NCI-H2196 (cell line): ENCODE measurements around the gene ASIC4.

ENCODE experiments used
- DNase-seq: peaks from one replicate; lab custom pipeline; 2025; ENCODE audit not compliant: unreplicated experiment; lab: John Stamatoyannopoulos, UW

ASIC4 gene, protein sequence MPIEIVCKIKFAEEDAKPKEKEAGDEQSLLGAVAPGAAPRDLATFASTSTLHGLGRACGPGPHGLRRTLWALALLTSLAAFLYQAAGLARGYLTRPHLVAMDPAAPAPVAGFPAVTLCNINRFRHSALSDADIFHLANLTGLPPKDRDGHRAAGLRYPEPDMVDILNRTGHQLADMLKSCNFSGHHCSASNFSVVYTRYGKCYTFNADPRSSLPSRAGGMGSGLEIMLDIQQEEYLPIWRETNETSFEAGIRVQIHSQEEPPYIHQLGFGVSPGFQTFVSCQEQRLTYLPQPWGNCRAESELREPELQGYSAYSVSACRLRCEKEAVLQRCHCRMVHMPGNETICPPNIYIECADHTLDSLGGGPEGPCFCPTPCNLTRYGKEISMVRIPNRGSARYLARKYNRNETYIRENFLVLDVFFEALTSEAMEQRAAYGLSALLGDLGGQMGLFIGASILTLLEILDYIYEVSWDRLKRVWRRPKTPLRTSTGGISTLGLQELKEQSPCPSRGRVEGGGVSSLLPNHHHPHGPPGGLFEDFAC

GRCh38 chr2:219514196-219514761, at the start of gene ASIC4:
Gene ASIC4, plus strand, starts transcription at chr2:219514482. Its CDS starts 243 bp downstream, at chr2:219514725.
- no peak for DNase-seq

DNA sequence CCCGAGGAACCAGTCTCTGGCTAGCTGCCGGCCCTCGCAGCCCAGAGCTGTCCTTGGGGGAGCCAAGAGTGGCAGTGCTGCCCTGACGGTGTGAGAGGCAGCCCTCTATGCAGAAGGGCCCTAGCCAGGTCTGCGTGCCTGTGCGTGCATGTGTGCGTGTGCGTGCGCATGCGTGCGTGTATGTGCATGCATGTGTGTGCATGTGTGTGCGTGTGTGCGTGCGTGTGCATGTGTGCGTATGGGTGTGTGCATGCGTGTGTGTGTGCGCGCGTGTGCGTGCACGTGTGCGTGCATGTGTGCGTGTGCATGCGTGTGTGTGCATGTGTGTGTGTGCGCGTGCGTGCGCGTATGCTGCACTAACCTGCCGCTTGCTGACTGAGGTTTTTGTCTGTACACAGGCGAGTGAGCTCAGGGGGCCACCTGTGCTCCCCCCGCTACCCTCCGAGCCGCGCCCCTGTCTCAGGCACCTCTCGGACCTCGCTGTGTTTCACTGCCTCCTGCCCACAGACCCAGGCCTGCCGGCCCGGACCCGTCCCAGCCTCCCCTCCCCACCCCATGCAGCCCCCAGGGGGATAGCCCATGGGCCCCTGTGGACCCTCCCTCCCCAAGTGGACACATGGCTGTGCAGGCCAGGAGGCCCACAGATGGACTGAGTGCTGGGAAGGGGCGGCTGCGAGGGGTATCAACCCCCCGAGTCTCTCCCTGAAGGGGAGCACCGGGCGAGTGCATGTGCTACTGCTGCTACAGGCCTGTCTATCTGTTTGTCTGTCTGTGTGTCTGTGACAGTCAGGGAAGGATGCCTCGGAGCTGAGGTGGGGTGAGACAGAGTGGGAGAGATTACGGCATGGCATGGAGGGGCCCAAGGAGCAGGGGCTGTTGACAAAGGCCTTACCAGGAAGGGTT, 48.4 kb upstream of the ASIC4 start:
- DNase-seq, result no peak

GRCh38 chr2:219466816-219467735, 47.2 kb upstream of the ASIC4 start:
- no peak for DNase-seq

- DNase-seq, result peak; percentile 73
Observed at GRCh38 chr2:219467736-219468075, 46.6 kb upstream of the ASIC4 start.

- DNase-seq, result peak; percentile 46
Observed at GRCh38 chr2:219468410-219469185, 45.7 kb upstream of the ASIC4 start.

GRCh38 chr2:219469186-219469724, 45.0 kb upstream of the ASIC4 start:
- no peak for DNase-seq

GRCh38 chr2:219470429-219470828, 43.9 kb upstream of the ASIC4 start:
- no peak for DNase-seq

GRCh38 chr2:219471476-219472371, 42.6 kb upstream of the ASIC4 start:
- no peak for DNase-seq

DNA sequence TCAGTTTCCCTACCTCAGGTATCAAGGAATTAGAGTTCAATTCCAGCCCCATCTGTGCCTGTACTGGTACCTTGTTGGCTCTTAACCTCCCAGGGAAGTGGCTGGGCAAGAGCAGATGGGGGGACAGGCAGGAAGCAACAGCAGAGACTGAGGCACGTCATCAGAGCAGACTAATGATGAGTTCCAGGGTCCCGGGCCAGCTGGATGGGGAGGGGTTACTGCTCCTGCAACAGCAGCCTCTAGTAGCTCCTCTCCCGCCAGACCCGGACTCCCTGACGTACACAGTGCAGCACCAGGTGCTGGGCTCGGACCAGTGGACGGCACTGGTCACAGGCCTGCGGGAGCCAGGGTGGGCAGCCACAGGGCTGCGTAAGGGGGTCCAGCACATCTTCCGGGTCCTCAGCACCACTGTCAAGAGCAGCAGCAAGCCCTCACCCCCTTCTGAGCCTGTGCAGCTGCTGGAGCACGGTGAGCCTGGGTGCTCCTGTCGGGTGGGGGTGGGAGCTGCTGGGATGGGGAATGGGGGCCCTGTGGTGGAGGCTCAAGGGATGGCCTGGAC, 41.6 kb upstream of the ASIC4 start:
- DNase-seq, result no peak

DNA sequence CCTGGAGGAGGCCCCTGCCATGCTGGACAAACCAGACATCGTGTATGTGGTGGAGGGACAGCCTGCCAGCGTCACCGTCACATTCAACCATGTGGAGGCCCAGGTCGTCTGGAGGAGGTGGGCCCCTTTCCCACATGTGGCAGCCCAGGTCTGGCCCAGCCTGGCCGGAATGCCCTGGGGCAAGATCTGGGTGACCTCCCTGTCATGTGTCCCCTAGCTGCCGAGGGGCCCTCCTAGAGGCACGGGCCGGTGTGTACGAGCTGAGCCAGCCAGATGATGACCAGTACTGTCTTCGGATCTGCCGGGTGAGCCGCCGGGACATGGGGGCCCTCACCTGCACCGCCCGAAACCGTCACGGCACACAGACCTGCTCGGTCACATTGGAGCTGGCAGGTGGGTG, 40.8 kb upstream of the ASIC4 start:
- DNase-seq, result no peak

- DNase-seq, result no peak
Observed at GRCh38 chr2:219474285-219475060, 39.8 kb upstream of the ASIC4 start.

- DNase-seq, result no peak
Observed at GRCh38 chr2:219475278-219475677, 39.0 kb upstream of the ASIC4 start.

- peak; percentile 27 for DNase-seq
Observed at GRCh38 chr2:219475697-219476651, 38.3 kb upstream of the ASIC4 start.

- DNase-seq, result no peak
Observed at GRCh38 chr2:219476652-219477151, 37.6 kb upstream of the ASIC4 start.

GRCh38 chr2:219477179-219477578, 37.1 kb upstream of the ASIC4 start:
- no peak for DNase-seq

DNA sequence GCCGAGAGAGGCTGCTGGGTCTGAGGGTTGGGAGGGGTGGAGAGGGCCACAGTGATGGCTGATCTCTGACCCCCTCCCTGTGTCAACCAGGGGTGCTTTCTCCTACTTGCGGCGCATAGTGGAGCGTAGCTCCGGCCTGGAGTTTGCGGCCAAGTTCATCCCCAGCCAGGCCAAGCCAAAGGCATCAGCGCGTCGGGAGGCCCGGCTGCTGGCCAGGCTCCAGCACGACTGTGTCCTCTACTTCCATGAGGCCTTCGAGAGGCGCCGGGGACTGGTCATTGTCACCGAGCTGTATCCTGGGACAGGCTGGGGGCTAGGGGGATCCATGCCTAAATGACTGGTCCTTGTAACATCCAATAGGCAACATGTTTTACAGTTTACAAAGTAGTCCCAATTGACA, 36.5 kb upstream of the ASIC4 start:
- no peak for DNase-seq
